Mucosa of stomach (tissue), 1 donor: ENCODE data around the gene UPP1.
A peak's percentile ranks its signal among the peaks of the same experiment; 100 is the strongest.

Source experiments
- H3K27me3 ChIP-seq: one replicate; pipeline ENCODE4 v1.7.0; 2013; ENCODE audit warnings: mild to moderate bottlenecking, low read length; ENCODE audit not compliant: control insufficient read depth, insufficient read depth
- H3K36me3 ChIP-seq: one replicate; pipeline ENCODE4 v1.7.0; 2013; ENCODE audit warnings: low read length; ENCODE audit not compliant: control insufficient read depth, insufficient read depth
- H3K4me1 ChIP-seq: one replicate; pipeline ENCODE4 v1.7.0; 2013; ENCODE audit warnings: mild to moderate bottlenecking, low read length; ENCODE audit not compliant: control insufficient read depth, insufficient read depth
- H3K4me3 ChIP-seq: one replicate; pipeline ENCODE4 v1.7.0; 2013; ENCODE audit warnings: low read length
- H3K9ac ChIP-seq: one replicate; pipeline ENCODE4 v1.7.0; 2013; ENCODE audit warnings: mild to moderate bottlenecking, low read length, moderate library complexity
- H3K9me3 ChIP-seq: one replicate; pipeline ENCODE4 v1.7.0; 2013; ENCODE audit warnings: mild to moderate bottlenecking, low read length, moderate library complexity; ENCODE audit not compliant: control insufficient read depth
- donor health status: Pancreatic carcinoma.

Gene UPP1

DNA sequence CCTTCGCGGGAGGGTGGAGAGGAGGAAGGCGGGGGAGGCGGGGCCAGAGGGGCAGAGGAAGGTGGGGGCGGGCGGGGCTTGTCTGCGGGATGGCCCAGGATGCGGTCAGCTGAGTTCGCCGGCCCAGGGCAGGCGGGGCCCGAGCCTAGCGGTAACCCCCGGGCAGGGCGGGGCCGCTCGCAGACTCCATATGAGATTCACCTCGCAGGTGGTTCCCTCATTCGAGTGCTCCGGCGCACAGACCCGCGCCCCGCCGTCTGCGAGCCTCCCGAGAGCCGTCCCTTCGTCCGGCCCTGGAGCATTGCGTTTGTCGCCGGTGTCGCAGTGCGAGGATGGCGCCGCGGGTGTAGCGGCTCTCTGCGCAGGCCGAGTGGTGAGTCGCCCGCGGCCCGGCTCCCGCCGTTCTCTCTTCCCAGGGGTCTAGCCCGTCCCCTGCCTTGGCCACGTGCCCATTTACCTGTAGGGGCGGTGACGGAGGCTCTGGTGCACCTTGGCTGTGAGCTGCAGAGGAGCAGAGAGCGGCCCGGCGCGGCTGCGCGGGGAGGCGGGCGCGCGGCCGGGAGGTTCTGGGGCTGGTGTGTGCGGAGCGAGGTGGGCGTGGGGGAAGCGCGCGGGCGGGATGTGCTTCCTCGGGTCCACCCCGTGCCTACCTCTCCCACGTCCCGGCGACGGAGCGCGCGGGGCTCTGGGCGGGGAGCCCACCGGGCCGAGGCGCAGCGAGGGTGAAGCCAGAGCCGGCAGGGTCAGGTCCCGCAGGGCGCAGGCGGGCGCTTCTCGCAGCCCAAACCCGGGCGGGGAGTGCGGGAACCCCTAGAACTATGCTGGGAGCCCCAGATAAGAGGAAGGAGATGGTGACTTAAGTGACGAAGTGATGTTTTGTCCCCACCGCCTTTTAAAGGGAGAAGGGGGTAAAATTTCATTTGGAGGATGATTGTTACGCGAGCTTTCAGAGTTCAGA is at the start of gene UPP1:
TSS of gene UPP1 (plus strand) at position 220 of the 958 bp plus-strand sequence. CDS start 5,519 bp downstream, outside the sequence.
- Histone ChIP-seq H3K4me3 (peak within 1 kb of the TSS; percentile 79), H3K4me1 (peaks cover 38% of the 10 kb centered on the region), H3K9me3 (no peaks in the 10 kb centered on the region), H3K9ac (peak within 1 kb of the TSS; percentile 83), H3K27me3 (no peaks in the 10 kb centered on the region), H3K36me3 (no peaks in the 10 kb centered on the region)

DNA sequence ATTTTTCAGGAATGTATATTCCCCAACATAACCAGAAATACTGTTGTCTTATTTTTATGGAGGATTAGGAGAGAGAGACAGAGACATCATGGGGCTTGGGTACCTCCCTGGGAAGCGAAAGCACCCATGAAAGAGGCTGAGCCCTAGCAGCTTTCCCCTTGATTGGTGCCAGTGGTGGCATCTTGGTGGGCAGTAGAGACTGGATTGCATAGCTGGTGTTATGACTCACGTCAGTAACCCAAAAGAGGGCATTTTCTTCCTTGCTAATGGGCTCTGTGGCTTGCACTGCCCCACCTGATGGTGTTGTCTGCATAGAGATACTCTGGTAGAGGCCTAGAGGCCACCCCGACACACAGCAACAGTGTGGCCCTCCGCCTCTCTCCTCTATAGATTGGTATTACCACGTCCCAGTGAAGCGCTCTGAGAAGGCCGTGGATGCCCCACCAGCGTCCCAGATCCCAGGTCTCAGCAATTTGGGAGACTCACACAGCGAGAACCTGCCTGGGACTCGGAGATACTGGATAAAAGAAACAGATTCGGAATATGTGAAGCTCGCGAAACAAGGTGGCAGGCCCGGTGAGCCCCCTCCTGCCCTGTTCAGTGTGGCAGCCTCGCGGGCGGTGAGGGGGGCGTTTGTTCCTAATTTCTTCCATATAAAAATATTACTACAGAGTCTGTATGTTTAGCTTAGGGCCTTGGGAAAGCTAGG is 48.0 kb upstream of the UPP1 start:
- Histone ChIP-seq H3K4me3 (no peak overlapping the region), H3K27me3 (peaks cover 18% of the 10 kb centered on the region), H3K4me1 (peaks cover 2% of the 10 kb centered on the region), H3K9ac (no peak overlapping the region), H3K9me3 (no peaks in the 10 kb centered on the region), H3K36me3 (no peaks in the 10 kb centered on the region)

DNA sequence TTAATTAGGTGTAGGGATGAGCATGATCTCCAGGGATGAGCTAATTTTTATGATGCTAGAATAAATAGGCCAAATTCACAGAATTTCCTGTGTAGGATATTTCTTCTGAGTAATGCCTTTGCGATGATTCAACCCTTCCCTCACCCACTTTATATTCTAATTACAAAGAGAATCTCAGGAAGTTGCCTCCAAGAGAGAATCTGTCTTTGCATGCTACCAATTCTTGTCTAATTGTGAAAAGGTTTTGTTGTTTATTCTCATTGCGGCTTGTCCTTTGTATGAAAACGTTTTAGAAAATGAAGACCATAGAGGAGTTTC is 47.5 kb upstream of the UPP1 start:
- Histone ChIP-seq H3K27me3 (peaks cover 16% of the 10 kb centered on the region), H3K4me3 (no peak overlapping the region), H3K9ac (no peak overlapping the region), H3K36me3 (no peaks in the 10 kb centered on the region), H3K9me3 (no peaks in the 10 kb centered on the region), H3K4me1 (no peaks in the 10 kb centered on the region)

DNA sequence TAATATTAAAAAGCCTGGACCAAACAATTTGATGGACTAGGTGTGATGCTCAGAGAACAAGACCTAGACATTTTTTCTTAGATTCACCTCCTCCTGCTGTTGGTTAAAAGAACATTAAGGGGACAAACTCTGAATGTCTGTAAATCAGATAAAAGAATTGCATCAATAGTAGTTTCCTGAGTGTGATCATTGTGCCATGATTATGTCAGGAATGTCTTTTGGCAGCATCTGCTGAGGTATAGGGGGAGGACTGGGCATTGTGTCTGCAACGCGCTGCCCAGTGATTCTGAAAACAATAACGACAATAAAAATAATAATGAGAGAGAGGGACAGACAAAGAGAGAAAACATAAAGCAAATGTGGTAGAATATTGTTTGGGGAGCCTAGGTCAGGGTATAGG is 46.8 kb upstream of the UPP1 start:
- no peaks in the 10 kb centered on the region for H3K4me1 ChIP-seq
- no peak overlapping the region for H3K9ac ChIP-seq
- H3K27me3 ChIP-seq: peaks cover 10% of the 10 kb centered on the region
- H3K4me3 ChIP-seq: no peak overlapping the region
- H3K9me3 ChIP-seq: no peaks in the 10 kb centered on the region
- H3K36me3 ChIP-seq: no peaks in the 10 kb centered on the region

DNA sequence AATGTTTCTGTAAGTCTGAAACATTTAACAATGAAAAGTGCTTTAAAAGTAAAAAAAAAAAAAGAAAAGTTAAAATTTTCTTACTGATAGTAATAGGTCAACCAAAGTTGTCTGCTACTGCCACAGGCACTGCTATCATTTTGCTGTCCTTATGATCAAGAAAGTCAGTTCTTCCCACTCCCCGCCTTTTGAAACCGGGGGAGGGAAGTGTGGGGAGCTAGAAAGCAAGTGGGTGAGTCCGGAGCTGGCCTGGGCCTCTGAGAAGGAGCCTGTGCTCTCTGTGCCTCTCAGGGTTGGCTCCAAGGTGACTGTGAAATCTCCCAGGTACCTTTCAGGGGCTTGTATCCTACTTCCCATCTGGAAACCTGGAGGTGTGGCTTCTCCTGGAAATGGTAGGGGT is 46.4 kb upstream of the UPP1 start:
- Histone ChIP-seq H3K9ac (no peak overlapping the region), H3K4me3 (no peak overlapping the region), H3K36me3 (no peaks in the 10 kb centered on the region), H3K27me3 (peaks cover 9% of the 10 kb centered on the region), H3K9me3 (no peaks in the 10 kb centered on the region), H3K4me1 (no peaks in the 10 kb centered on the region)

DNA sequence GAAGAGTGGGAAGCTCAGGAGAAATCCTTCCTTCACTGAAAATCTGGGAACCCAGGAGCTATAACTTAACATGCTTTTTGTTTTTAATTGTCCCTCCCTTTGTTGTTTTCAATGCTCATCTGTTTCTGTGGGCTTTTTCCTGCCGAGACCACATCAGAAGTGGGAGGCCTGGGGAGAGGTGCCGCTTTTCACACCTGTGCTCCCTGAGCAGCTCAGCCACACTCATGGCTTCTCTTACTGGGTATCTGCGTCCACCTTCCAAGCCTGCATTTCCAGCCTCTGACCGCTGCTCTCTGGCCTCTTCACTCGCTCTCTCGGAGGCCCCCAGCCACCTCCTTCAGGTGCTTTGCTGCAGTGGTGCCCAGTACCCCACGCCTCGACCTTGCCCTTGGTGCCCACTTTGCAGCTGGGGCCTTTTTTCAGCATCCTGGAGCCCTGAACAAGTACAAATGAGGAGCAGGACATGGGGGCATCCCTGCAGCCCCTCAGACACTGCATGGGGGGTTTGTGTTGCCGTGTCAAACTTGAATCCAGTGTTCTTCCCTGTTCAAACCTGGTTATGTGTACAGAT is 43.8 kb upstream of the UPP1 start:
- peaks cover 8% of the 10 kb centered on the region for H3K27me3 ChIP-seq
- no peaks in the 10 kb centered on the region for H3K4me1 ChIP-seq
- no peaks in the 10 kb centered on the region for H3K9me3 ChIP-seq
- no peak overlapping the region for H3K4me3 ChIP-seq
- H3K36me3 ChIP-seq: no peaks in the 10 kb centered on the region
- H3K9ac ChIP-seq: no peak overlapping the region

DNA sequence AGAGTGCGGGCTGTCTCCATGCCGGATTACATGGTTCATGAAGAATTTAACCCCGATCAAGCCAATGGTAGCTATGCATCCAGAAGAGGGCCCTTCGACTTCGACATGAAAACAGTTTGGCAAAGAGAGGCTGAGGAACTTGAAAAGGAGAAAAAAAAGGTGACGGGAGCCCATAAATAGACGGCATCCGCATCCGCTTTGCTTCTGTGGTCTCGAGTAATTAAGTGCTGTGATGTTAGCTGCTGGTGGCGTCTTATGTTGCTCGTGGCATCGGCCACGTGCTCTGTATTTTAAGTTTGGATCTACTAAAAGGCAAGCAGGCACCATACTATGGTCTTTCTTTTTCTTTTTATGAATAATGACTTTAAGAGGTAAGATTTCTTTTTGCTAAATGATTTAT is 42.6 kb upstream of the UPP1 start:
- Histone ChIP-seq H3K36me3 (no peaks in the 10 kb centered on the region), H3K9ac (no peak overlapping the region), H3K4me3 (no peak overlapping the region), H3K27me3 (peaks cover 8% of the 10 kb centered on the region), H3K9me3 (no peaks in the 10 kb centered on the region), H3K4me1 (no peaks in the 10 kb centered on the region)

DNA sequence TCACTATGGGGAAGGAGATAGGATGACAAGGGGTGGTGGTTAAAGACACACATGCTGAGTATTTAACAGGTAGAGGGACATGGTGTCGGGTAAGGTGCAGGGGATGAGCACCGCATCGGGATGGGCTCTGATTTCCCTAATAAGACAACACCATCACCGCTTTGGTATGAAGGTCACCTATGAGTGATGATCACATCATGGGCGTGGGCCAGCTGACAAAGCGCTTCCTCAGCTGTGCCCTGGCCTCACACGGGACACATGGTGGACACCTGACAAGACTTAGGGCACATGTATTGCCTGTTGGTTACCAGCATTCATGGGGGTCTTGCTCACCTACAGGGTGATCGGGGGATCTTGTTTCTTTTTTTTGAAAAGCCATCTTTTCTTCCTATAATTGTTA is 41.0 kb upstream of the UPP1 start:
- Histone ChIP-seq H3K9ac (no peak overlapping the region), H3K36me3 (no peaks in the 10 kb centered on the region), H3K27me3 (peaks cover 8% of the 10 kb centered on the region), H3K4me3 (no peak overlapping the region), H3K4me1 (no peaks in the 10 kb centered on the region), H3K9me3 (no peaks in the 10 kb centered on the region)

DNA sequence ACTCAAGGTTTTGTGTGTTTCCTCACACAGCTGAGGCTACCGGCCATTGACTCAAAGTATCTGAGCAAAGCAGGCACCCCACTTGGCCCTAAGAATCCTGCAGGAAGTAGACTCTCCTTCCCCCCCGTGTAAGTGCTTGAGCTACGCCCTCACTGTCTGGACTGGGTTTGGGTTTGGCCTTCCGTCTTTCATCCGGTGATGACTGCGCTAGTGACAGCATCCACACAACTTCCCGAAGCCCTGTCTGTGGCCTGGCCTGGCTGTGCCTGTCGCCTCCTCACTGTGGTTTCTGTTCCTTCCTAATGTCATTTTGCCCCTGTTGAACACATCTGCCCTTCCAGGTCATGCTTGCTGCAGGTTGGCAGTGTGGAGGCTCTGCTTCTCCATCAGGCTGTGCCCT is 39.2 kb upstream of the UPP1 start:
- Histone ChIP-seq H3K4me1 (no peaks in the 10 kb centered on the region), H3K4me3 (no peak overlapping the region), H3K9ac (no peak overlapping the region), H3K36me3 (no peaks in the 10 kb centered on the region), H3K27me3 (peaks cover 8% of the 10 kb centered on the region), H3K9me3 (no peaks in the 10 kb centered on the region)

DNA sequence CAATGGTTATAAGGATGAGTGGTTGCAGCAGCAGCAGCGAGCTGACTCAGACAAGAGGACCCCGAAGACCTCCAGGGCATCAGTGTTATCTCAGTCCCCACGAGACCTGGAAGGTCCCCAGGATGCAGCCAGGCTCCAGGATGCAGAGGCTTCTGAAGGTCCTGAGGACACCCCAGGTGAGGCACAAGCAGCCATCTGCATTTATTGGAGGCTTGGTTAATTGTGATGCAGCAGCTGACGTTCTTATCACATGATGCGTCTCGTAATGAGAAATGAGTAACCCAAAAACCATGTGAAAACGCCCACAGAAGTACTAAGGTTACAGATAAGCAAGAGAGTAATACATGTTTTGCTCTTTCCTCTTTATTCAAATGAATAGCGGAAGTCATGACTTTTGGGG is 36.3 kb upstream of the UPP1 start:
- Histone ChIP-seq H3K4me1 (no peaks in the 10 kb centered on the region), H3K9me3 (no peaks in the 10 kb centered on the region), H3K27me3 (peaks cover 4% of the 10 kb centered on the region), H3K9ac (no peak overlapping the region), H3K36me3 (no peaks in the 10 kb centered on the region), H3K4me3 (no peak overlapping the region)

DNA sequence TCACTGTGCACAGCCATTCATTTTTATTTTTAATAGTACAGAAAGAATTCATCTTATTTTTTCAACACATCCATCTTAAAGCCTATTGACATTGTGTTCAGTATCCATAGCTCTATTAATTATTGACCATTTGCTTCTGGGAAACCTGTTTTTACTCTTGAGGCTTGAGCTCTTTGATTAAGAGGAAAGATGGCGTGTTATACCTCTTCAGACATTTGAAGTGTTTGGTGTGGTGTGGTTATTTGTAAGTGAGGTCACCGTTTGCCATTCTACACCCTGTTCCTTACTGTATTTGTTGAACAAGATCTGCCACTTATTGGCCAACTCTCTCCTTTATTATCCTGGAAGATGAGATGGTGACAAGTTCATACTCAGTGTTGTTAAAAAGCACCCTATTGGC is 35.3 kb upstream of the UPP1 start:
- Histone ChIP-seq H3K36me3 (no peaks in the 10 kb centered on the region), H3K9me3 (no peaks in the 10 kb centered on the region), H3K27me3 (no peaks in the 10 kb centered on the region), H3K4me3 (no peak overlapping the region), H3K4me1 (no peaks in the 10 kb centered on the region), H3K9ac (no peak overlapping the region)

DNA sequence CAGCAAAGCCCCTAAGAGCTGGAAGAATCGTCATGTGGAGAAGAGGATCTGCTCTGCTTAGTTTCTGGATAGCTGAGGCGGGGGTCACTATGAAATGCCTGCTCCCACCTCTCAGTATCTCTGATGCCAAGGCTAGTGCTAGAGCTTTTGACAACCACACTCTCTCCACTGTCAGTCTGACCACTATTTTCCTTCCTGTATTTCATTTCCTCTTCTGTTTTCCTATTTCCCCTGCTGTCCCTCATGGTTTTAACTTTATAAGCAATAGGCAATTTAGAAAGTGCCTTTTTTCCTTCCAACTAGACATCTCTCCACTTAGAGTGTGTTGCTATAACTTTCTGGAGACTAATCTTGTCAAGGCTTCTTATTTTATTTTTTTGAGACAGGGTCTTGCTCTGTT is 30.1 kb upstream of the UPP1 start:
- H3K9me3 ChIP-seq: no peaks in the 10 kb centered on the region
- no peak overlapping the region for H3K4me3 ChIP-seq
- no peaks in the 10 kb centered on the region for H3K36me3 ChIP-seq
- H3K27me3 ChIP-seq: no peaks in the 10 kb centered on the region
- no peak overlapping the region for H3K9ac ChIP-seq
- H3K4me1 ChIP-seq: no peaks in the 10 kb centered on the region
